ENCODE data around the gene ST7. TPM values are rescaled to one million over a fixed set of nuclear protein-coding genes. Genes with fewer than 3 reads are reported as not detected.

Gene ST7
- total RNA-seq, 1 experiment from 2014 or later: 12.9 TPM

- no CpG with 5 or more reads among the region's 3 CpGs for WGBS (ENCODE audit: extremely low coverage, insufficient read length, low lambda C conversion rate)
- H4K20me1 ChIP-seq (ENCODE audit: control insufficient read depth, insufficient read depth, insufficient read length): no peaks in the 10 kb centered on the region
- H3K14ac ChIP-seq (ENCODE audit: insufficient read depth, low read length): no peak overlapping the region
- Mint-ChIP-seq H3K4me3 (no peak overlapping the region), H3K36me3 (ENCODE audit: insufficient read depth in 1 of 3, low read depth in 3 of 3) (no peaks in the 10 kb centered on the region; a peak in 1 of 7 replicates), H3K4me1 (peaks cover 3 to 4% of the 10 kb centered on the region in 2 experiments), H3K27ac (no peak overlapping the region), H3K27me3 (ENCODE audit: low read depth) (no peaks in the 10 kb centered on the region), H3K9me3 (peaks cover 0 to 5% of the 10 kb centered on the region in 2 experiments; a peak in 2 of 5 replicates)
- H3T11ph ChIP-seq (ENCODE audit: low read length): no peak overlapping the region
- H2AFZ ChIP-seq (ENCODE audit: low read length): no peak overlapping the region
- no peak for DNase-seq
- no peak overlapping the region for H3K18ac ChIP-seq (ENCODE audit: insufficient read length, low read depth, low read length)
- H3K4ac ChIP-seq (ENCODE audit: low read depth, low read length): no peak overlapping the region
- H4K91ac ChIP-seq (ENCODE audit: insufficient read length, low read depth, low read length): no peak overlapping the region
- no peaks in the 10 kb centered on the region for H3K4me1 ChIP-seq (ENCODE audit: insufficient read depth, low read length)
- no peaks in the 10 kb centered on the region for H3K79me1 ChIP-seq (ENCODE audit: insufficient read depth, low read depth, low read length, poor library complexity, severe bottlenecking)
- no peak overlapping the region for H2BK20ac ChIP-seq (ENCODE audit: low read depth, low read length, poor library complexity, severe bottlenecking)
- H3K27me3 ChIP-seq (ENCODE audit: insufficient read depth, low read length): no peaks in the 10 kb centered on the region
- no peak overlapping the region for H3K27ac ChIP-seq (ENCODE audit: insufficient read length, low read depth, low read length)
- H4K8ac ChIP-seq (replicated peaks; ENCODE audit: insufficient read length, low read depth, low read length): no peak overlapping the region
- H3K4me2 ChIP-seq (ENCODE audit: insufficient read depth, insufficient read length, low read length): no peak overlapping the region
- H2BK12ac ChIP-seq (ENCODE audit: insufficient read length, low read depth, low read length): no peak overlapping the region
- H2BK15ac ChIP-seq (ENCODE audit: low read depth, low read length): no peak overlapping the region
- H2BK120ac ChIP-seq (ENCODE audit: low read depth, low read length, poor library complexity, severe bottlenecking): no peak overlapping the region
- no peak overlapping the region for H3K56ac ChIP-seq (ENCODE audit: insufficient read length, low read depth, low read length)
- H3K9me3 ChIP-seq (ENCODE audit: control insufficient read depth, low read depth, low read length): no peaks in the 10 kb centered on the region
- H2BK5ac ChIP-seq (ENCODE audit: insufficient read length, low read length): no peak overlapping the region
- no peak overlapping the region for H3K9ac ChIP-seq (ENCODE audit: extremely low read depth, insufficient read length, low read length)
- H4K5ac ChIP-seq (ENCODE audit: insufficient read length, low read depth, low read length): no peak overlapping the region
- H2AK5ac ChIP-seq (ENCODE audit: insufficient read length, low read length): no peak overlapping the region
- no peaks in the 10 kb centered on the region for H3K79me2 ChIP-seq (ENCODE audit: insufficient read depth, low read length)
- no peaks in the 10 kb centered on the region for H3K23me2 ChIP-seq (ENCODE audit: insufficient read length, low read depth, low read length, poor library complexity, severe bottlenecking)
- H3K23ac ChIP-seq (ENCODE audit: insufficient read length, low read depth, low read length): no peak overlapping the region
- no peak for TF ChIP-seq CTCF (conservative IDR thresholded peaks at IDR 0.05)
Observed at GRCh38 chr7:117231047-117231359, 277.7 kb downstream of the ST7 start.
